Ectodermal cell (in vitro differentiated cells): ENCODE results near the gene THSD4.

ENCODE experiments used
- H3K27ac ChIP-seq: 2 replicates; pipeline ENCODE4 v1.7.0; 2013; ENCODE audit warnings: mild to moderate bottlenecking, low read depth, low read length; ENCODE audit not compliant: insufficient read depth, poor library complexity, severe bottlenecking
- H3K27me3 ChIP-seq: 2 replicates; pipeline ENCODE4 v1.7.0; 2013; ENCODE audit warnings: mild to moderate bottlenecking, low read length; ENCODE audit not compliant: insufficient read depth, control insufficient read depth, poor library complexity, severe bottlenecking
- H3K36me3 ChIP-seq: one replicate; pipeline ENCODE4 v1.7.0; 2013; ENCODE audit warnings: low read length; ENCODE audit not compliant: control insufficient read depth, insufficient read depth
- H3K4me1 ChIP-seq: one replicate; pipeline ENCODE4 v1.7.0; 2013; ENCODE audit warnings: low read length; ENCODE audit not compliant: control insufficient read depth, insufficient read depth
- H3K4me3 ChIP-seq: 2 replicates; pipeline ENCODE4 v1.7.0; 2013; ENCODE audit warnings: low read depth, low read length, control low read depth; ENCODE audit not compliant: insufficient read depth
- H3K9me3 ChIP-seq: 2 replicates; pipeline ENCODE4 v1.7.0; 2013; ENCODE audit warnings: mild to moderate bottlenecking, low read length, moderate library complexity; ENCODE audit not compliant: control insufficient read depth
- whole genome bisulfite sequencing, 2 experiments: methylation state at CpG; one replicate each; pipeline ENCODE4 v1.1.7; 2013; ENCODE audit warnings: missing lambda C conversion rate in 2 of 2; 5-methylcytosine and 5-hydroxymethylcytosine counted together

The THSD4 gene

DNA sequence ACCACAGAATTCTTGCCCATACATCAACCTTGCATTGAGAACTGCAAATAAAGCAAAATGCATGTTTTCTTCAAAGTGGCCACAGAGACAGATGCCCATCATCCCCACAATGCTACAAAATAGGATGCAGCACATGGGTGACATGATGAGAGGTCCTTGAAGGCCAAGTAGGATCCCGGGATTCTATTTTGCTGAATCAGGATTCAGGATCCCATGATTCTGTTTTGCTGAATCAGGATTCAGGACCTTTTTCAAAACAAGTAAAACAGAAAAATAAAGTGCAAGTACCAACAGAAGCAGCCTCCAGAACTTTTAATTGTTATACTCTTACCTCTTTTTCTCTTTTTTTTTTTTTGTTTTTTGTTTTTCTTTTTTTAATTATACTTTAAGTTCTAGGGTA, 453.0 kb downstream of the THSD4 start:
- no peaks in the 10 kb centered on the region for H3K27me3 ChIP-seq
- no peak overlapping the region for H3K4me3 ChIP-seq
- H3K9me3 ChIP-seq = no peaks in the 10 kb centered on the region
- H3K27ac ChIP-seq = no peak overlapping the region
- WGBS, 2 experiments = 94% methylated on average over 1 of the region's 1 CpG
- no peaks in the 10 kb centered on the region for H3K4me1 ChIP-seq
- H3K36me3 ChIP-seq = no peaks in the 10 kb centered on the region

DNA sequence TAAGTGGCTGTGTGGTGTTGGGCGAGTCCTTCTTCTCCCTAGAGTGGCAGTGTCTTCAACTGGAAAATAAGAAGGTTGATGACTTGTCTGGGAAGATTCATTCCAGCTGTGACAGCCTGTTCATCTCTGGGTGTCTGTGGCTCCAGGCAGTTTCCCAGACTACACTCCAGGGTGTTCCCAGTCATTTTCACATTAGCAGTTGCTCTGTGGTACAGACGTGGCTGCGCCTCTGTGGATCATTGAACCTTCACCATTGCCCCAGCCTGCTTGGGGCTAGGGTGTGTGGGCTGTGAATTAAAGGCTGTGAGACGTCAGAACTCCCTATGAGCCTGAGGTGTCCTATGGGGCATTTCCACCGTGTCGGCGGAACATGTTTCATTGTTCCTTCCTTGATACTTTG, 455.5 kb downstream of the THSD4 start:
- Histone ChIP-seq H3K36me3 (no peaks in the 10 kb centered on the region), H3K4me3 (no peak overlapping the region), H3K27me3 (no peaks in the 10 kb centered on the region), H3K9me3 (no peaks in the 10 kb centered on the region), H3K4me1 (no peaks in the 10 kb centered on the region), H3K27ac (no peak overlapping the region)
- 90 to 92% methylated on average over 7 of the region's 7 CpGs for WGBS, 2 experiments

DNA sequence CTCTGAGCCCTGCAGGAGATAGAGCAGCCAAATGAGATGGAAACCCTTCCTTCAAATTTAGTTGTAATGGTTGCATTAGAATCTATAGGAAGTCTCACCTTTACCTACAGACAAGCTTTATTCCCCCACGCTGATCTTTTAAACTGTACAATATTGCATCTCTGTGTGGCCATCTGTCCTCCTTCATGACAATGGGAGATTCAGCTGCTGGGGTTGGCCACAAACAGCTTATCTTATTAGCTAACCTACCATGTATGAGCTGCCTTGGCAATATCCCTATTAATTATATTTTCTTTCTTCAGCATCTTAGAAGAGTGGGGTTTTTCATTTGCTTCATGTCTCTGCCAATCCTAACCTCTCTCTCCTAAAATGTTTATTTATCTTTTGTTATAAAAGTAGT, 456.4 kb downstream of the THSD4 start:
- WGBS, 2 experiments = 93 to 96% methylated on average over 1 of the region's 1 CpG
- Histone ChIP-seq H3K36me3 (no peaks in the 10 kb centered on the region), H3K27ac (no peak overlapping the region), H3K9me3 (no peaks in the 10 kb centered on the region), H3K4me3 (no peak overlapping the region), H3K4me1 (no peaks in the 10 kb centered on the region), H3K27me3 (no peaks in the 10 kb centered on the region)

GRCh38 chr15:71572452-71573053, 457.3 kb downstream of the THSD4 start:
- Histone ChIP-seq H3K4me3 (no peak overlapping the region), H3K9me3 (no peaks in the 10 kb centered on the region), H3K27me3 (no peaks in the 10 kb centered on the region), H3K27ac (no peak overlapping the region), H3K36me3 (no peaks in the 10 kb centered on the region), H3K4me1 (no peaks in the 10 kb centered on the region)
- 80 to 82% methylated on average over 5 of the region's 5 CpGs for WGBS, 2 experiments

- no peak overlapping the region for H3K4me3 ChIP-seq
- no peak overlapping the region for H3K27ac ChIP-seq
- no peaks in the 10 kb centered on the region for H3K36me3 ChIP-seq
- 95 to 96% methylated on average over 2 of the region's 2 CpGs for WGBS, 2 experiments
- H3K9me3 ChIP-seq = no peaks in the 10 kb centered on the region
- H3K4me1 ChIP-seq = no peaks in the 10 kb centered on the region
- H3K27me3 ChIP-seq = no peaks in the 10 kb centered on the region
Measured at GRCh38 chr15:71573599-71573998, 458.3 kb downstream of the THSD4 start.

DNA sequence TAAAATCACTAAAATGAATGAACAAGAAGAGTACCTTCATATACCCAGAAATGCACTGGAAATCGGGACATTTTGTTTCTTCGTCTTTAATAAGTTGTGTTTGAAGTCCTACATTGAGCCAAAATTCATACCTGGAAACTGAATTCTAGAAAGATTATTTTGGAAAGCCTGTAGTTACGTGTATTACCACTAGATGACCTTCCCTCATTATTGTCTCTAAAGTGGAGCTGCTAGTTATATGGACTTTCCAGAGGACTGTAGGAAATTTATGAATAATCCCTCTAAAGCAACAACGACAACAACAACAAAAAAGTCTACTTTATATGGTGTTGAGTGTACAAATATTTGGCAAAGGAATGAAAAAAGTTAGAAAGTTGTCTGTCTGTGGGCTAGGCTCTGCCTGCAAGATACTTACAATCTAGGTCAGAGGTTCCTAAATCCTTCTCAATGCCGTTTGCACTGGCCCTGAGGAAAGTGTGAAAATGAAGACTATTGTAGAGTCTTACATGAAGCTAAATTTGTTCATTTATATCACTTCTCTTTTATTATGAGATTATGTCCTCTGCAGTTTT, 460.3 kb downstream of the THSD4 start:
- Histone ChIP-seq H3K4me1 (no peaks in the 10 kb centered on the region), H3K9me3 (no peaks in the 10 kb centered on the region), H3K4me3 (no peak overlapping the region), H3K27ac (no peak overlapping the region), H3K36me3 (no peaks in the 10 kb centered on the region), H3K27me3 (no peaks in the 10 kb centered on the region)
- 56 to 73% methylated on average over 3 to 5 of the region's 5 CpGs for WGBS, 2 experiments

- H3K9me3 ChIP-seq = no peaks in the 10 kb centered on the region
- no peaks in the 10 kb centered on the region for H3K4me1 ChIP-seq
- H3K27ac ChIP-seq = no peak overlapping the region
- 74 to 76% methylated on average over 2 of the region's 2 CpGs for WGBS, 2 experiments
- H3K4me3 ChIP-seq = no peak overlapping the region
- no peaks in the 10 kb centered on the region for H3K36me3 ChIP-seq
- no peaks in the 10 kb centered on the region for H3K27me3 ChIP-seq
Measured at GRCh38 chr15:71577071-71577470, 461.8 kb downstream of the THSD4 start.

DNA sequence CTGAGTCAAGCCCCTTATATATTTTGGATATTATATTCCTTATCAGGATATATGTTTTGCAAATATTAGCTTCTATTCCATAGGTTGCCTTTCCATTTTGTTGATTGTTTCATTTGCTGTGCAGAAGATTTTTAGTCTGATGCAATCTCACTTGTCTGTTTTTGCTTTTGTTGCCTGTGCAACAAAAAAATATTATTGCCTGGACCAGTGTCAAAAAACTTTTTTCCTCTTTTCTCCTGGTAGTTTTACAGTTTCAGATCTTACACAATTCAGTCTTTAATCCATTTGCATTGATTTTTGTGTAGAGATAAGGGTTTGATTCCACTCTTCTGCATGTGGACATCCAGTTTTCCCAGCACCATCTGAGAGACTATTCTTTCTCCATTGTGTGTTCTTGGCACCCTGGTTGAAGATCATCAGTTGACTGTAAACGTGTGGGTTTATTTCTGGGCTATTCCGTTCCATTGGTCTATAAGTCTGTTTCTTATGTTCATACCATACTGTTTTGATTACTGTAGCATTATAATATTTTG, 466.2 kb downstream of the THSD4 start:
- Histone ChIP-seq H3K27ac (no peak overlapping the region), H3K4me1 (no peaks in the 10 kb centered on the region), H3K4me3 (no peak overlapping the region), H3K36me3 (no peaks in the 10 kb centered on the region), H3K27me3 (no peaks in the 10 kb centered on the region), H3K9me3 (no peaks in the 10 kb centered on the region)
- WGBS, 2 experiments = 88 to 94% methylated on average over 1 to 2 of the region's 2 CpGs

DNA sequence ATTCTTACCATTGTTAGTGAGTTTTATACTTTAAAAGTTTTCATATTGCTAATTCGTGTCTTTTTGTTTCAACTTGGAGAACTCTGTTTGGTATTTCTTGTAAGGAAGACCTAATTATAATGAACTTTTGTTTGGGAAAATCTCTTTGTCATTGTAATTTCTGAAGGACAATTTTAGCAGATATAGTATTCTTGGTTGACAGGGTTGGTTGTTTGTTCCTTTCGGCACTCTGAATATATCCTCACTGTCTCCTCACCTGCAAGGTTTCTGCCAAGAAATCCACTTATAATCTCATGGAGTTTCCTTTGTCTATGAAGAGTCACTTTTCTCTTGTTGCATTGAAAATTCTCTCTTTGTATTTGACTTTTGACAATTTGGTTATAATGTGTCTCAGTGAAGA, 469.9 kb downstream of the THSD4 start:
- Histone ChIP-seq H3K4me1 (no peaks in the 10 kb centered on the region), H3K4me3 (no peak overlapping the region), H3K9me3 (no peaks in the 10 kb centered on the region), H3K27ac (no peak overlapping the region), H3K36me3 (no peaks in the 10 kb centered on the region), H3K27me3 (no peaks in the 10 kb centered on the region)
- WGBS, 2 experiments = 46 to 50% methylated on average over 2 of the region's 2 CpGs

DNA sequence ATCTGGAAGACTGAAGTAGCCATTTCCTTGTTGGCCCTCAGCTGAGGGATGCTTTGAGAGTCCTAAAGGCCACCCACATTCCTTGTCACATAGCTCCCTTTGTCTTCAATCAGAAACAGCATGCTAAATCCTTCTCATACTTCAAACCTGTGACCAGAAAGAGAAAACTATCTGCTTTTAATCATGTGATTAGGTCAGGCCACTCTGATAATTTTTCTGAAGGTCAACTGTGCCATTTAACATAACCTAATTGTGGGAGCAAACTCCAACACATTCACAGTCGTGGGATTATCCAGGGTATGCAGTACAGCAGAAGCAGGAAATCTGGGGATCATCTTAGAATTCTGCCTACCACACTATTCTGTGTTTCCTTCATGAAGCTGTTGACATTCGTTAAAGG, 471.2 kb downstream of the THSD4 start:
- no peaks in the 10 kb centered on the region for H3K4me1 ChIP-seq
- H3K9me3 ChIP-seq = no peaks in the 10 kb centered on the region
- no peak overlapping the region for H3K27ac ChIP-seq
- no peak overlapping the region for H3K4me3 ChIP-seq
- no peaks in the 10 kb centered on the region for H3K27me3 ChIP-seq
- H3K36me3 ChIP-seq = no peaks in the 10 kb centered on the region
- WGBS, 2 experiments = 89 to 95% methylated on average over 2 of the region's 2 CpGs
